IPS-20b (cell line): Measurements from ENCODE around the gene BIN1.

ENCODE experiments used
- H3K27ac ChIP-seq: one replicate; pipeline ENCODE4 v1.5.1; 2013; ENCODE audit warnings: low read length
- H3K27me3 ChIP-seq: 2 replicates; pipeline ENCODE4 v1.6.1; 2013; ENCODE audit warnings: mild to moderate bottlenecking, low read length, inconsistent platforms; ENCODE audit not compliant: insufficient read depth
- H3K36me3 ChIP-seq: 2 replicates; pipeline ENCODE4 v1.6.1; 2013; ENCODE audit warnings: low read depth, mild to moderate bottlenecking, inconsistent platforms, low read length, moderate library complexity; ENCODE audit not compliant: insufficient read depth
- H3K4me1 ChIP-seq: 2 replicates; pipeline ENCODE4 v1.6.1; 2013; ENCODE audit warnings: mild to moderate bottlenecking, control low read depth, inconsistent platforms, low read length, moderate library complexity; ENCODE audit not compliant: insufficient read depth
- H3K4me3 ChIP-seq: 2 replicates; pipeline ENCODE4 v1.5.1; 2013; ENCODE audit warnings: mild to moderate bottlenecking, low read length, inconsistent platforms
- H3K9ac ChIP-seq: 2 replicates; pipeline ENCODE4 v1.6.1; 2013; ENCODE audit warnings: low read depth, mild to moderate bottlenecking, inconsistent platforms, low read length, moderate library complexity
- H3K9me3 ChIP-seq: 2 replicates; pipeline ENCODE4 v1.6.1; 2013; ENCODE audit warnings: mild to moderate bottlenecking, low read depth, low read length, inconsistent platforms; ENCODE audit not compliant: insufficient read depth

BIN1 gene

GRCh38 chr2:127068351-127068741 is 38.6 kb downstream of the BIN1 start:
- Histone ChIP-seq H3K9me3 (no peaks in the 10 kb centered on the region), H3K9ac (no peak overlapping the region), H3K4me3 (no peak overlapping the region), H3K4me1 (peaks cover 7% of the 10 kb centered on the region; the same call in 1 of the 2 replicates), H3K27ac (no peak overlapping the region), H3K36me3 (no peaks in the 10 kb centered on the region), H3K27me3 (peaks cover 10% of the 10 kb centered on the region)

GRCh38 chr2:127067620-127068350 is 39.2 kb downstream of the BIN1 start:
- Histone ChIP-seq H3K9ac (no peak overlapping the region), H3K36me3 (no peaks in the 10 kb centered on the region), H3K27me3 (peaks cover 10% of the 10 kb centered on the region), H3K27ac (no peak overlapping the region), H3K4me1 (peaks cover 7% of the 10 kb centered on the region; the same call in 1 of the 2 replicates), H3K4me3 (no peak overlapping the region), H3K9me3 (no peaks in the 10 kb centered on the region)

GRCh38 chr2:127066942-127067341 is 40.0 kb downstream of the BIN1 start:
- H3K9ac ChIP-seq = no peak overlapping the region
- peaks cover 10% of the 10 kb centered on the region for H3K27me3 ChIP-seq
- H3K36me3 ChIP-seq = no peaks in the 10 kb centered on the region
- no peak overlapping the region for H3K27ac ChIP-seq
- no peak overlapping the region for H3K4me3 ChIP-seq
- H3K9me3 ChIP-seq = no peaks in the 10 kb centered on the region
- H3K4me1 ChIP-seq = peaks cover 7% of the 10 kb centered on the region; the same call in 1 of the 2 replicates

- no peak overlapping the region for H3K9ac ChIP-seq
- H3K36me3 ChIP-seq = no peaks in the 10 kb centered on the region
- H3K27ac ChIP-seq = no peak overlapping the region
- peaks cover 7% of the 10 kb centered on the region; the same call in 1 of the 2 replicates for H3K4me1 ChIP-seq
- peaks cover 10% of the 10 kb centered on the region for H3K27me3 ChIP-seq
- H3K9me3 ChIP-seq = no peaks in the 10 kb centered on the region
- no peak overlapping the region for H3K4me3 ChIP-seq
These were observed 41.0 kb downstream of the BIN1 start for GRCh38 chr2:127065940-127066318.

- H3K4me3 ChIP-seq = no peak overlapping the region
- H3K9ac ChIP-seq = no peak overlapping the region; the same call in 1 of the 2 replicates
- H3K9me3 ChIP-seq = no peaks in the 10 kb centered on the region
- H3K4me1 ChIP-seq = peaks cover 7% of the 10 kb centered on the region; the same call in 1 of the 2 replicates
- H3K27me3 ChIP-seq = peaks cover 10% of the 10 kb centered on the region
- H3K27ac ChIP-seq = no peak overlapping the region
- H3K36me3 ChIP-seq = no peaks in the 10 kb centered on the region
These were observed 41.5 kb downstream of the BIN1 start for GRCh38 chr2:127065299-127065939.

GRCh38 chr2:127064642-127065250 is 42.2 kb downstream of the BIN1 start:
- no peak overlapping the region for H3K27ac ChIP-seq
- H3K9me3 ChIP-seq = no peaks in the 10 kb centered on the region
- H3K9ac ChIP-seq = no peak overlapping the region; the same call in 1 of the 2 replicates
- H3K4me3 ChIP-seq = no peak overlapping the region
- no peaks in the 10 kb centered on the region for H3K36me3 ChIP-seq
- peaks cover 10% of the 10 kb centered on the region for H3K27me3 ChIP-seq
- peaks cover 7% of the 10 kb centered on the region; the same call in 1 of the 2 replicates for H3K4me1 ChIP-seq

GRCh38 chr2:127063701-127064590 is 43.0 kb downstream of the BIN1 start:
- Histone ChIP-seq H3K9ac (no peak overlapping the region), H3K27me3 (peaks cover 10% of the 10 kb centered on the region), H3K27ac (no peak overlapping the region)

GRCh38 chr2:127061375-127062273 is 45.3 kb downstream of the BIN1 start:
- H3K36me3 ChIP-seq = no peaks in the 10 kb centered on the region
- no peaks in the 10 kb centered on the region for H3K9me3 ChIP-seq
- no peak overlapping the region; the same call in 1 of the 2 replicates for H3K9ac ChIP-seq
- no peaks in the 10 kb centered on the region for H3K27me3 ChIP-seq
- H3K4me1 ChIP-seq = peaks cover 7% of the 10 kb centered on the region; the same call in 1 of the 2 replicates
- H3K27ac ChIP-seq = no peak overlapping the region
- H3K4me3 ChIP-seq = no peak overlapping the region

More at GRCh38 chr2:127063701-127064590, 43.0 kb downstream of the BIN1 start:
- no peaks in the 10 kb centered on the region for H3K36me3 ChIP-seq
- no peak overlapping the region for H3K4me3 ChIP-seq
- peaks cover 7% of the 10 kb centered on the region; the same call in 1 of the 2 replicates for H3K4me1 ChIP-seq
- no peaks in the 10 kb centered on the region for H3K9me3 ChIP-seq

- Histone ChIP-seq H3K9ac (no peak overlapping the region), H3K4me1 (peaks cover 7% of the 10 kb centered on the region; the same call in 1 of the 2 replicates), H3K27ac (no peak overlapping the region), H3K4me3 (no peak overlapping the region), H3K36me3 (no peaks in the 10 kb centered on the region), H3K9me3 (no peaks in the 10 kb centered on the region), H3K27me3 (no peaks in the 10 kb centered on the region)
These were observed 46.5 kb downstream of the BIN1 start for GRCh38 chr2:127060264-127060945.

GRCh38 chr2:127059559-127059958 is 47.4 kb downstream of the BIN1 start:
- no peak overlapping the region for H3K27ac ChIP-seq
- H3K36me3 ChIP-seq = no peaks in the 10 kb centered on the region
- no peaks in the 10 kb centered on the region for H3K9me3 ChIP-seq
- H3K27me3 ChIP-seq = no peaks in the 10 kb centered on the region
- no peak overlapping the region for H3K4me3 ChIP-seq
- H3K9ac ChIP-seq = no peak overlapping the region
- peaks cover 1% of the 10 kb centered on the region; the same call in 1 of the 2 replicates for H3K4me1 ChIP-seq
